ENCODE measurements around the gene PPP1R2C. TPM values are rescaled to one million over a fixed set of nuclear protein-coding genes. Genes with fewer than 3 reads are reported as not detected.

Gene PPP1R2C
- total and polyA plus RNA-seq, 2 of the 8 experiments (the other 6 are each of a cell fraction or from before 2014, with no cell fraction given) = not detected

GRCh38 chrX:42739258-42739657, 38.7 kb downstream of the PPP1R2C start:
- Histone ChIP-seq H3K79me1 (ENCODE audit: low read depth, low read length) (no peaks in the 10 kb centered on the region), H4K91ac (replicated peaks; ENCODE audit: insufficient read length, low read length) (no peak overlapping the region), H3K4ac (replicated peaks; ENCODE audit: insufficient read length, low read depth, low read length) (no peak overlapping the region), H3K27ac (ENCODE audit: low read depth, low read length) (no peak overlapping the region), H3K4me3 (ENCODE audit: extremely low read depth in 1 of 4, insufficient read depth in 2 of 4, low read depth in 3 of 4, low read length in 4 of 4) (no peak overlapping the region), H3K23ac (ENCODE audit: insufficient read length) (no peak overlapping the region), H3K23me2 (ENCODE audit: low read depth, low read length) (no peaks in the 10 kb centered on the region), H3K18ac (ENCODE audit: extremely low read depth, low read length) (no peak overlapping the region), H4K20me1 (replicated peaks in 1 of 2; ENCODE audit: control insufficient read depth in 1 of 2, insufficient read depth in 2 of 2, low read length in 2 of 2) (no peaks in the 10 kb centered on the region), H3K27me3 (replicated peaks in 1 of 4; ENCODE audit: control insufficient read depth in 3 of 4, extremely low read depth in 1 of 4, insufficient read depth in 3 of 4, low read length in 3 of 4) (no peaks in the 10 kb centered on the region), H3K4me2 (ENCODE audit: insufficient read depth in 1 of 2, low read depth in 2 of 2, low read length in 2 of 2) (no peak overlapping the region), H2AK5ac (ENCODE audit: low read depth, low read length) (no peak overlapping the region), H3K9me3 (ENCODE audit: insufficient read depth in 2 of 2, low read depth in 1 of 2, low read length in 1 of 2) (no peaks in the 10 kb centered on the region), H2BK20ac (ENCODE audit: low read length) (no peak overlapping the region), H3K14ac (ENCODE audit: insufficient read length) (no peak overlapping the region), H3K79me2 (ENCODE audit: control insufficient read depth in 1 of 2, insufficient read depth in 2 of 2, low read length in 2 of 2) (no peaks in the 10 kb centered on the region), H4K8ac (ENCODE audit: extremely low read depth, insufficient read depth, low read length) (no peak overlapping the region), H3K4me1 (replicated peaks in 1 of 4; ENCODE audit: control insufficient read depth in 3 of 4, insufficient read depth in 4 of 4, low read length in 3 of 4) (no peaks in the 10 kb centered on the region), H2BK5ac (ENCODE audit: low read depth, low read length) (no peak overlapping the region), H3K9ac (replicated peaks in 1 of 4; ENCODE audit: extremely low read depth in 1 of 4, low read depth in 3 of 4, low read length in 3 of 4) (no peak overlapping the region), H3K56ac (replicated peaks; ENCODE audit: insufficient read length, low read depth, low read length) (no peak overlapping the region), H2BK120ac (replicated peaks; ENCODE audit: low read depth, low read length) (no peak overlapping the region), H2BK12ac (ENCODE audit: low read depth, low read length) (no peak overlapping the region), H2BK15ac (ENCODE audit: low read length) (no peak overlapping the region), H4K5ac (ENCODE audit: insufficient read length, low read depth, low read length) (no peak overlapping the region), H2AFZ (ENCODE audit: low read length) (no peak overlapping the region), H3K36me3 (ENCODE audit: control insufficient read depth in 2 of 4, insufficient read depth in 4 of 4, low read length in 3 of 4) (no peaks in the 10 kb centered on the region)
- FAIRE-seq = no peak
- CTCF ChIA-PET (ENCODE audit: partially characterized antibody) = no interaction called here
- 97% methylated on average over 4 of the region's 4 CpGs; no CpG with 5 or more reads in 1 of the 2 experiments for WGBS, 2 experiments (ENCODE audit: extremely low coverage in 1 of 2, insufficient coverage in 1 of 2, insufficient read length in 1 of 2, insufficient replicate concordance in 2 of 2, low coverage in 1 of 2, low lambda C conversion rate in 2 of 2, missing lambda C conversion rate in 1 of 2)
- DNase-seq (ENCODE audit: low read depth in 1 of 2, low spot score in 2 of 2) = no peak
- no peak for TF ChIP-seq JUN (IDR thresholded peaks at IDR 0.05; ENCODE audit: low read depth, low read length)
- no peak for TF ChIP-seq SUZ12 (IDR thresholded peaks at IDR 0.05; ENCODE audit: low read length)
- no peak for TF ChIP-seq ATF3 (IDR thresholded peaks at IDR 0.05; ENCODE audit: insufficient read depth, low read depth, low read length)
- TF ChIP-seq TBP (IDR thresholded peaks at IDR 0.05; ENCODE audit: low read depth, low read length) = no peak
- no peak for TF ChIP-seq HDAC2 (IDR thresholded peaks at IDR 0.05; ENCODE audit: borderline replicate concordance in 1 of 2, low read depth in 2 of 2, low read length in 2 of 2)
- POLR2A ChIA-PET (ENCODE audit: partially characterized antibody) = no interaction called here
